MM.1S (cell line): ENCODE data around the gene CFAP77.

ENCODE experiments used
- EZH2phosphoT487 ChIP-seq: fragments of 300-600 bp; sonication (generic); IDR thresholded peaks from 2 replicates; pipeline ENCODE4 v1.6.1; 2018; ENCODE audit warnings: antibody characterized with exemption, low read length
- TF ChIP-seq, protein P1 (sequence below): fragments of 300-600 bp; sonication (generic); IDR thresholded peaks from 2 replicates; pipeline ENCODE4 v1.5.1; 2016; ENCODE audit warnings: antibody characterized with exemption, low read length, mixed read lengths

DNA sequence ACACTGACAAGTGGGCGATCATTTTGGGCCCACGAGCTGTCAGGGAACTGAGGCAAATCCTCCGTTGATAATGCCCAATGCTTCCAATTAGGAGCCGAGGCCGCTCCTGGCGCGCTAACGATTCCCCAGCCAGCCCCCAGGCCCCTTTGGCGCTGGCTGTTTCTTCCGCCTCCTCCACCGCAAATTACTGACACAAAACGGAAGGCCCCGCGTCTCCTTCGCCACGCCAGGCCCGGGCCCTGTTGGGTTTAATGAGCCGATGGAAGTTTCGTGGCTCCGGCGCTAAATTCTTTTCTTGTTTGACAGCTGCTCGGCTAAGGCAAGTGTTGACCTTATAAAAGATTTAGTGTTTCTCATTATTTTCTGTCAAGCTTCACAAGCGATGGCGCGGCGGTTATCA, 146.7 kb downstream of the CFAP77 start:
- TF ChIP-seq, protein P1, sequence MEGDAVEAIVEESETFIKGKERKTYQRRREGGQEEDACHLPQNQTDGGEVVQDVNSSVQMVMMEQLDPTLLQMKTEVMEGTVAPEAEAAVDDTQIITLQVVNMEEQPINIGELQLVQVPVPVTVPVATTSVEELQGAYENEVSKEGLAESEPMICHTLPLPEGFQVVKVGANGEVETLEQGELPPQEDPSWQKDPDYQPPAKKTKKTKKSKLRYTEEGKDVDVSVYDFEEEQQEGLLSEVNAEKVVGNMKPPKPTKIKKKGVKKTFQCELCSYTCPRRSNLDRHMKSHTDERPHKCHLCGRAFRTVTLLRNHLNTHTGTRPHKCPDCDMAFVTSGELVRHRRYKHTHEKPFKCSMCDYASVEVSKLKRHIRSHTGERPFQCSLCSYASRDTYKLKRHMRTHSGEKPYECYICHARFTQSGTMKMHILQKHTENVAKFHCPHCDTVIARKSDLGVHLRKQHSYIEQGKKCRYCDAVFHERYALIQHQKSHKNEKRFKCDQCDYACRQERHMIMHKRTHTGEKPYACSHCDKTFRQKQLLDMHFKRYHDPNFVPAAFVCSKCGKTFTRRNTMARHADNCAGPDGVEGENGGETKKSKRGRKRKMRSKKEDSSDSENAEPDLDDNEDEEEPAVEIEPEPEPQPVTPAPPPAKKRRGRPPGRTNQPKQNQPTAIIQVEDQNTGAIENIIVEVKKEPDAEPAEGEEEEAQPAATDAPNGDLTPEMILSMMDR: no peak
- no peak for TF ChIP-seq EZH2phosphoT487
